CD14-positive monocyte (primary cell): ENCODE data around the gene PCDH7. TPM values are rescaled to one million over a fixed set of nuclear protein-coding genes. Genes with fewer than 3 reads are reported as not detected.

Experiments
- DNase-seq, 3 donors: peaks; one replicate each; pipeline ENCODE4 v3.0.0-alpha.2; 2011 to 2022
- H2AFZ ChIP-seq: 2 replicates; pipeline ENCODE4 v1.6.0; 2012; ENCODE audit warnings: mild to moderate bottlenecking, low read depth, low read length, inconsistent platforms; ENCODE audit not compliant: insufficient read depth, poor library complexity, severe bottlenecking
- H3K27ac ChIP-seq, 2 donors: 1 replicate in 1 of 2; 2 replicates in 1 of 2; pipeline ENCODE4 v1.5.1; 2012 to 2013; ENCODE audit warnings: low read length in 2 of 2, control low read depth in 1 of 2, inconsistent platforms in 1 of 2, low read depth in 1 of 2, mild to moderate bottlenecking in 1 of 2
- H3K27me3 ChIP-seq, 2 donors: one replicate each; pipeline versions ENCODE4 v1.6.0 to v1.6.1; 2011 to 2013; ENCODE audit warnings: low read length in 2 of 2; ENCODE audit not compliant: control insufficient read depth in 2 of 2, insufficient read depth in 2 of 2
- H3K36me3 ChIP-seq, 2 donors: replicated peaks in 1 of 2; 1 replicate in 1 of 2; 2 replicates in 1 of 2; pipeline versions ENCODE4 v1.5.1 to v1.6.1; 2012 to 2013; ENCODE audit warnings: low read length in 2 of 2, control low read depth in 1 of 2, inconsistent platforms in 1 of 2, mild to moderate bottlenecking in 1 of 2; ENCODE audit not compliant: insufficient read depth in 2 of 2, control insufficient read depth in 1 of 2
- H3K4me1 ChIP-seq, 2 donors: 1 replicate in 1 of 2; 2 replicates in 1 of 2; pipeline versions ENCODE4 v1.5.1 to v1.6.1; 2012 to 2013; ENCODE audit warnings: low read length in 2 of 2, control low read depth in 1 of 2, inconsistent platforms in 1 of 2, mild to moderate bottlenecking in 1 of 2, moderate library complexity in 1 of 2; ENCODE audit not compliant: insufficient read depth in 2 of 2, control insufficient read depth in 1 of 2
- H3K4me2 ChIP-seq: replicated peaks from 2 replicates; pipeline ENCODE3; 2012; ENCODE audit warnings: low read length, moderate library complexity, mild to moderate bottlenecking; ENCODE audit not compliant: poor library complexity, severe bottlenecking; ENCODE audit errors: extremely low read depth
- H3K4me3 ChIP-seq, 3 experiments: fragments of 200-600 bp in 1 of 3; sonication (generic) in 1 of 3; replicated peaks in 1 of 3; 1 replicate in 2 of 3; 2 replicates in 1 of 3; pipeline ENCODE4 v1.5.1; 2011 to 2013; ENCODE audit warnings: low read length in 3 of 3, mild to moderate bottlenecking in 3 of 3, control low read depth in 2 of 3, low read depth in 2 of 3, inconsistent platforms in 1 of 3, moderate library complexity in 1 of 3
- H3K79me2 ChIP-seq: 2 replicates; pipeline ENCODE4 v1.6.0; 2012; ENCODE audit warnings: mild to moderate bottlenecking, control low read depth, inconsistent platforms, low read length, moderate library complexity; ENCODE audit not compliant: insufficient read depth
- H3K9ac ChIP-seq: 2 replicates; pipeline ENCODE4 v1.6.0; 2017; ENCODE audit warnings: low read length, mild to moderate bottlenecking; ENCODE audit not compliant: insufficient read depth, poor library complexity, severe bottlenecking
- H3K9me3 ChIP-seq, 2 donors: replicated peaks in 1 of 2; 1 replicate in 1 of 2; 2 replicates in 1 of 2; pipeline versions ENCODE4 v1.5.1 to v1.6.1; 2012 to 2013; ENCODE audit warnings: low read length in 2 of 2, control low read depth in 1 of 2; ENCODE audit not compliant: control insufficient read depth in 1 of 2, insufficient read depth in 1 of 2
- H4K20me1 ChIP-seq: 2 replicates; pipeline ENCODE4 v1.6.0; 2012; ENCODE audit warnings: mild to moderate bottlenecking, low read length, control low read depth, moderate library complexity; ENCODE audit not compliant: insufficient read depth
- H3K27ac Mint-ChIP-seq, 7 donors: one replicate each; pipeline ENCODE4 v1.8.0; 2020; ENCODE audit warnings: mild to moderate bottlenecking in 7 of 7, mixed read lengths in 7 of 7, moderate library complexity in 6 of 7, inconsistent platforms in 2 of 7
- H3K27me3 Mint-ChIP-seq, 3 donors: one replicate each; pipeline ENCODE4 v1.8.0; 2021 to 2022; ENCODE audit warnings: low read depth in 3 of 3, mild to moderate bottlenecking in 3 of 3, mixed read lengths in 3 of 3, moderate library complexity in 3 of 3, inconsistent platforms in 1 of 3
- H3K36me3 Mint-ChIP-seq, 2 donors: one replicate each; pipeline ENCODE4 v1.8.0; 2020; ENCODE audit warnings: mixed read lengths in 2 of 2, inconsistent platforms in 1 of 2, mild to moderate bottlenecking in 1 of 2
- H3K4me1 Mint-ChIP-seq: one replicate; pipeline ENCODE4 v1.8.0; 2020; ENCODE audit warnings: mild to moderate bottlenecking, mixed read lengths
- H3K4me3 Mint-ChIP-seq, 2 donors: one replicate each; pipeline ENCODE4 v1.8.0; 2020; ENCODE audit warnings: mild to moderate bottlenecking in 2 of 2, mixed read lengths in 2 of 2, moderate library complexity in 1 of 2
- H3K9me3 Mint-ChIP-seq, 7 donors: one replicate each; pipeline ENCODE4 v1.8.0; 2020 to 2022; ENCODE audit warnings: mixed read lengths in 7 of 7, mild to moderate bottlenecking in 6 of 7, moderate library complexity in 6 of 7, inconsistent platforms in 2 of 7
- WGBS: methylation state at CpG from one replicate; pipeline ENCODE4 v1.1.5; 2013; ENCODE audit warnings: missing lambda C conversion rate; ENCODE audit not compliant: insufficient coverage; 5-methylcytosine and 5-hydroxymethylcytosine counted together
- intact Hi-C, 2 donors: fragments of 100-400 bp; cut with micrococcal nuclease; formaldehyde crosslinking; loops; one replicate each; pipeline versions ENCODE4 v1.15.0 to v1.15.1; 2023
- polyA plus RNA-seq, 3 donors: library from polyadenylated mRNA; depleted of rRNA in 1 of 3; unstranded in 2 of 3; stranded (reverse) in 1 of 3; fragments of 300-500 nt in 2 of 3; fragments of >200 nt in 1 of 3; fragmentation: Illumina TruSeq in 2 of 3; gene quantifications; 1 replicate in 2 of 3; 2 replicates in 1 of 3; pipeline ENCODE4 v1.2.3, GENCODE V29; 2012 to 2021
- TF ChIP-seq, protein P1 (sequence below): fragments of 200-600 bp; IDR thresholded peaks from one replicate; pipeline ENCODE4 v1.8.0; 2022; ENCODE audit warnings: antibody characterized with exemption, mild to moderate bottlenecking

Gene PCDH7
- polyA plus RNA-seq, 3 donors, result not detected

DNA sequence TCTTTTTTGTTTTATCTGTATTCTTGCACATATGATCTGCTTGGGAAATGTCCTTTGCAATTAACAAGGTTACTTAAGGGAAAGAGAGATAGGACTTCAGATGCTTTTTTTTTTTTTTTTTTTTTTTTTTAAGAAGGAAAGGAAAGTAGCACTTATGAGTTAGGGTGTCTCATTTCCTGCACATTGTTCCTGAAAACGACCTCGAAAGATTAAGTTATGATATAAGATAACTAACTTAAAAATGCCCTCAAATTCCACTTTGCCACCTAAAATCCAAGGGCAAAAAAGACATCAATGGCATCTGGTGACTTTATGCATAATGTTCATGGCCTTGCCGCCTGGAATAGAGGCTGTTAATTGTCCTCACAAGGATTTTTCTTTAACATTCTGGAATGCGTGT lies 44.9 kb downstream of the PCDH7 start:
- 63% methylated on average over 2 of the region's 4 CpGs for WGBS
- H3K27me3 Mint-ChIP-seq, result peaks cover 0 to 5% (median 2%) of the 10 kb centered on the region in 3 donors
- Histone ChIP-seq H3K4me3 (no peak overlapping the region), H3K9me3 (no peaks in the 10 kb centered on the region), H2AFZ (no peak overlapping the region), H3K4me1 (no peaks in the 10 kb centered on the region), H3K9ac (no peak overlapping the region), H3K36me3 (no peaks in the 10 kb centered on the region), H3K79me2 (no peaks in the 10 kb centered on the region), H3K27ac (no peak overlapping the region), H3K4me2 (no peak overlapping the region), H3K27me3 (no peaks in the 10 kb centered on the region), H4K20me1 (no peaks in the 10 kb centered on the region)
- H3K4me1 Mint-ChIP-seq, result no peaks in the 10 kb centered on the region
- DNase-seq, result no peak
- no peak overlapping the region for H3K4me3 Mint-ChIP-seq
- H3K27ac Mint-ChIP-seq, result no peak overlapping the region
- intact Hi-C loops, result no loop called here
- TF ChIP-seq, protein P1, sequence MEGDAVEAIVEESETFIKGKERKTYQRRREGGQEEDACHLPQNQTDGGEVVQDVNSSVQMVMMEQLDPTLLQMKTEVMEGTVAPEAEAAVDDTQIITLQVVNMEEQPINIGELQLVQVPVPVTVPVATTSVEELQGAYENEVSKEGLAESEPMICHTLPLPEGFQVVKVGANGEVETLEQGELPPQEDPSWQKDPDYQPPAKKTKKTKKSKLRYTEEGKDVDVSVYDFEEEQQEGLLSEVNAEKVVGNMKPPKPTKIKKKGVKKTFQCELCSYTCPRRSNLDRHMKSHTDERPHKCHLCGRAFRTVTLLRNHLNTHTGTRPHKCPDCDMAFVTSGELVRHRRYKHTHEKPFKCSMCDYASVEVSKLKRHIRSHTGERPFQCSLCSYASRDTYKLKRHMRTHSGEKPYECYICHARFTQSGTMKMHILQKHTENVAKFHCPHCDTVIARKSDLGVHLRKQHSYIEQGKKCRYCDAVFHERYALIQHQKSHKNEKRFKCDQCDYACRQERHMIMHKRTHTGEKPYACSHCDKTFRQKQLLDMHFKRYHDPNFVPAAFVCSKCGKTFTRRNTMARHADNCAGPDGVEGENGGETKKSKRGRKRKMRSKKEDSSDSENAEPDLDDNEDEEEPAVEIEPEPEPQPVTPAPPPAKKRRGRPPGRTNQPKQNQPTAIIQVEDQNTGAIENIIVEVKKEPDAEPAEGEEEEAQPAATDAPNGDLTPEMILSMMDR, result no peak
- peaks cover 0 to 3% (median 0%) of the 10 kb centered on the region in 7 donors for H3K9me3 Mint-ChIP-seq
- H3K36me3 Mint-ChIP-seq, result no peaks in the 10 kb centered on the region

DNA sequence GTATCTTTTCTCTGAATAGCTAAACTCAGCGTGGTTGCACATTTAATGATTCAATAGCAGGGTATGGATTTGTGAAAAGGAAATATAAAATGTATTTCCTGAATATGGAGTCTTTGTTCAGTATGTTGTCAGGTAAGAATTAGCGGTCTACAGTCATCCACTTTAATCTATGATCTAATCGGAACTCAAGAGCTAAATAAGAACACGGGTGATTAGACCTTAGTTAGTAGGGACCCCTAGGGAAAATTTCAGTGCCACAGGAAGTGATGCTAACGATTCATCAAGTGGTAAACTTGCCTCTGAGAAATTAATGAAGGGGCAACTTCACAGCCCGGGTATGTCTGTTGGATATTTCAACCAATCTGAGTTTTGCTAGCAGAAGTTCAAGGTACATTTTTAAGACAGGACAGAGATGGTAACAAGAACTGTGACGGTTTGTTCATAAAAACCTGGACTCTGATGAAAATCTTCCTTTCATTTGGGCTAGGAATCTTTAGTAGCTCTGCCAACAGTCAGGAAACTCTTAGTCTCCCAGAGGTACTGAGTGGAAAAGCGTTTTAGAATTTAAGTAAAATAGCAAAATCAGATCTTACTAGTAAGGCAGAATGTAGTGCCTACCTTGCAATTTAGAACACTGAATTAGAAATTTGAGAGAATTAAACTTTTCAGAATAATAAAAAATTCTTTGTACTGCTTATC lies 47.1 kb downstream of the PCDH7 start:
- Mint-ChIP-seq H3K36me3 (no peaks in the 10 kb centered on the region), H3K9me3 (peaks cover 0 to 3% (median 0%) of the 10 kb centered on the region in 7 donors), H3K4me1 (no peaks in the 10 kb centered on the region), H3K27me3 (peaks cover 0 to 5% (median 2%) of the 10 kb centered on the region in 3 donors), H3K27ac (no peak overlapping the region), H3K4me3 (no peak overlapping the region)
- Histone ChIP-seq H3K9me3 (no peaks in the 10 kb centered on the region), H3K4me1 (no peaks in the 10 kb centered on the region), H3K27ac (no peak overlapping the region), H3K9ac (no peak overlapping the region), H3K36me3 (no peaks in the 10 kb centered on the region), H4K20me1 (no peaks in the 10 kb centered on the region), H3K79me2 (no peaks in the 10 kb centered on the region), H3K4me3 (no peak overlapping the region), H3K27me3 (no peaks in the 10 kb centered on the region), H2AFZ (no peak overlapping the region), H3K4me2 (no peak overlapping the region)
- 78% methylated on average over 3 of the region's 8 CpGs for WGBS
- TF ChIP-seq, protein P1, result no peak
- DNase-seq, result no peak
- intact Hi-C loops, result no loop called here
